Stomach (tissue), 4 donors: ENCODE data around the gene SLC41A3.

Experiments
- EP300 ChIP-seq: sonication (generic); formaldehyde crosslinking; IDR thresholded peaks from one replicate; pipeline ENCODE4 v1.6.1; 2017; ENCODE audit warnings: antibody characterized with exemption
- POLR2A ChIP-seq, 4 donors: fragments of 450-650 bp; IDR thresholded peaks; one replicate each; pipeline ENCODE4 v1.6.1; 2016; ENCODE audit warnings: antibody characterized with exemption in 4 of 4, control low read depth in 2 of 4, mild to moderate bottlenecking in 1 of 4, moderate library complexity in 1 of 4
- POLR2AphosphoS5 ChIP-seq, 3 donors: sonication (generic); formaldehyde crosslinking; IDR thresholded peaks; one replicate each; pipeline ENCODE4 v1.6.1; 2016; ENCODE audit warnings: antibody characterized with exemption in 3 of 3
- TF ChIP-seq, protein P1 (sequence below), 7 experiments: fragments of 450-650 bp in 4 of 7; fragments of 200-600 bp in 3 of 7; sonication (generic) in 3 of 7; IDR thresholded peaks; one replicate each; pipeline ENCODE4 v1.5.1; 2016 to 2019; ENCODE audit warnings: antibody characterized with exemption in 7 of 7, control low read depth in 2 of 7, mild to moderate bottlenecking in 1 of 7

DNA sequence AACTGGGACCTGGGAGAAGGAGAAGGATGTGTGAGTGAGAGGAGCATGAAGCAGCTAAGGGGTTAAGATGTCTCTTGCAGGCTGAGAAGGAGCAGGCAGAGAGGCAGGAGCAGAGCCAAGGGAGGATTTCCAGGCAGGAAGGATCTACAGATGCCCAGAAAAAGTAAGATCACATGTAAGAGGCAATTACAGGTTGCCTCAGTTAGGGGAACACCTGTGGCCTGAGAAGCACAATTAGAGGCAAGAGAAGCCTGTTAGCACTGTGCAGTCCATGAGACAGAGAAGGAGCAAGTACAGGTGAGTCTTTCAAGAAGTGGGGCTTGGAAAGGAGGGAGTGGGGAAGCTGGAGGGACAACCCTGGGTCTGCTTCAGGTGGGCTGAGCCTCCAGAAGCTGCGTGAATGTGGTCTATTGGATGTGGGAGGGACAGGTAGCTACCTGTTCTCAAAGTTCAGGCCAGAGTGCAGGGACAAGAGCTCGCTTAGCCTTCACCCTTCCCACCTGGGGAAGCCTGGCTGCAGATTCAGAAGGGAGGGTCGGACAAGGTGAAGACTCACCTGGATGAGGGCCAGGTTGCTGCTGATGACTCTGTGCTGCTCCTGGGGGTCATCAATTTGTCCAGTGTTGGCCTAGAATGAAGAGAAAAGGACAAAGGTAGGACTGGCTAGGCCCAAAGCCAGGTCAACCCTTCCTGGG is 50.7 kb downstream of the SLC41A3 start:
- no peak for TF ChIP-seq POLR2A (IDR thresholded peaks at IDR 0.05)
- TF ChIP-seq, protein P1, sequence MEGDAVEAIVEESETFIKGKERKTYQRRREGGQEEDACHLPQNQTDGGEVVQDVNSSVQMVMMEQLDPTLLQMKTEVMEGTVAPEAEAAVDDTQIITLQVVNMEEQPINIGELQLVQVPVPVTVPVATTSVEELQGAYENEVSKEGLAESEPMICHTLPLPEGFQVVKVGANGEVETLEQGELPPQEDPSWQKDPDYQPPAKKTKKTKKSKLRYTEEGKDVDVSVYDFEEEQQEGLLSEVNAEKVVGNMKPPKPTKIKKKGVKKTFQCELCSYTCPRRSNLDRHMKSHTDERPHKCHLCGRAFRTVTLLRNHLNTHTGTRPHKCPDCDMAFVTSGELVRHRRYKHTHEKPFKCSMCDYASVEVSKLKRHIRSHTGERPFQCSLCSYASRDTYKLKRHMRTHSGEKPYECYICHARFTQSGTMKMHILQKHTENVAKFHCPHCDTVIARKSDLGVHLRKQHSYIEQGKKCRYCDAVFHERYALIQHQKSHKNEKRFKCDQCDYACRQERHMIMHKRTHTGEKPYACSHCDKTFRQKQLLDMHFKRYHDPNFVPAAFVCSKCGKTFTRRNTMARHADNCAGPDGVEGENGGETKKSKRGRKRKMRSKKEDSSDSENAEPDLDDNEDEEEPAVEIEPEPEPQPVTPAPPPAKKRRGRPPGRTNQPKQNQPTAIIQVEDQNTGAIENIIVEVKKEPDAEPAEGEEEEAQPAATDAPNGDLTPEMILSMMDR (IDR thresholded peaks at IDR 0.05): no peak
- no peak for TF ChIP-seq POLR2AphosphoS5 (IDR thresholded peaks at IDR 0.05)
- TF ChIP-seq EP300: no peak
